Astrocyte of the cerebellum (primary cell): ENCODE measurements around the gene SUFU.

Source experiments
- DNase-seq: peaks from one replicate; pipeline ENCODE4 v3.0.0-alpha.2; 2011; ENCODE audit warnings: low read depth
- H3K4me3 ChIP-seq: 2 replicates; pipeline ENCODE4 v1.5.1; 2011; ENCODE audit warnings: mild to moderate bottlenecking, low read depth, low read length, moderate library complexity
- in situ Hi-C: cut with HindIII; loops from 2 replicates; pipeline ENCODE4 v1.10.0; 2017; ENCODE audit warnings: low sequenced_read_pairs
- TF ChIP-seq, protein P1 (sequence below): IDR thresholded peaks from 2 replicates; pipeline ENCODE4 v1.5.1; 2012; ENCODE audit warnings: low read length, low read depth, moderate library complexity, mild to moderate bottlenecking; ENCODE audit errors: missing control alignments

SUFU gene

DNA sequence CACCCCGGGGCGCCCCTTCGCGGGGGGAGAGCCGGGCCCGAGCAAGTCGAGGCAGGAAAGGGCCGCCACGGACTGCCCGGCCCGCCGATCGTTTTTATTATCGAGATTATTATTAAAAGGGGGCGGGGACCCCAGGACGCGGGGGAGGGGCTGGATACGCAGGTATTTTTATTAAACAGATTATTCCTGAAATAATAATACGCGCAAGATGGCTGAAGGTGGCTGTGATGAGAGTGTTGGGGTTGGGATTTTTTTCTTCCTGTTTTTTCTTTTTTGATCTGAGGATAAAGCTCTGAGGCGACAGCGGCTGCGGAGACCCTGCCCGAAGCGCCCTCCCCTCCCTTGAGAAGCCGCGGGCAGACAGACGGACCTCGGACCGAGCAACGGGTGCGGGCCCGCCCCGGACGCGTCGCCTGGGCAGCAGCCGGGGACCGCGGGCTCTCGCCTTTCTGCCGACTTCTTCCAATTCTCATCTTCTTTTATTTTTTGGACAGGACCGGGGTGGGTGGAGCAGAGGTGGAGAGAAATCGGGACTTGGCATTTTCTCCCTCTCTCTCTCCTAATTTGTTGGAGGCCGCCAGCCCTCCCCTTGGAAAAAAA is 139.1 kb downstream of the SUFU start:
- in situ Hi-C loops: no loop called here
- DNase-seq: no peak
- peak overlapping the region; percentile 83 for H3K4me3 ChIP-seq
- TF ChIP-seq, protein P1, sequence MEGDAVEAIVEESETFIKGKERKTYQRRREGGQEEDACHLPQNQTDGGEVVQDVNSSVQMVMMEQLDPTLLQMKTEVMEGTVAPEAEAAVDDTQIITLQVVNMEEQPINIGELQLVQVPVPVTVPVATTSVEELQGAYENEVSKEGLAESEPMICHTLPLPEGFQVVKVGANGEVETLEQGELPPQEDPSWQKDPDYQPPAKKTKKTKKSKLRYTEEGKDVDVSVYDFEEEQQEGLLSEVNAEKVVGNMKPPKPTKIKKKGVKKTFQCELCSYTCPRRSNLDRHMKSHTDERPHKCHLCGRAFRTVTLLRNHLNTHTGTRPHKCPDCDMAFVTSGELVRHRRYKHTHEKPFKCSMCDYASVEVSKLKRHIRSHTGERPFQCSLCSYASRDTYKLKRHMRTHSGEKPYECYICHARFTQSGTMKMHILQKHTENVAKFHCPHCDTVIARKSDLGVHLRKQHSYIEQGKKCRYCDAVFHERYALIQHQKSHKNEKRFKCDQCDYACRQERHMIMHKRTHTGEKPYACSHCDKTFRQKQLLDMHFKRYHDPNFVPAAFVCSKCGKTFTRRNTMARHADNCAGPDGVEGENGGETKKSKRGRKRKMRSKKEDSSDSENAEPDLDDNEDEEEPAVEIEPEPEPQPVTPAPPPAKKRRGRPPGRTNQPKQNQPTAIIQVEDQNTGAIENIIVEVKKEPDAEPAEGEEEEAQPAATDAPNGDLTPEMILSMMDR: no peak

DNA sequence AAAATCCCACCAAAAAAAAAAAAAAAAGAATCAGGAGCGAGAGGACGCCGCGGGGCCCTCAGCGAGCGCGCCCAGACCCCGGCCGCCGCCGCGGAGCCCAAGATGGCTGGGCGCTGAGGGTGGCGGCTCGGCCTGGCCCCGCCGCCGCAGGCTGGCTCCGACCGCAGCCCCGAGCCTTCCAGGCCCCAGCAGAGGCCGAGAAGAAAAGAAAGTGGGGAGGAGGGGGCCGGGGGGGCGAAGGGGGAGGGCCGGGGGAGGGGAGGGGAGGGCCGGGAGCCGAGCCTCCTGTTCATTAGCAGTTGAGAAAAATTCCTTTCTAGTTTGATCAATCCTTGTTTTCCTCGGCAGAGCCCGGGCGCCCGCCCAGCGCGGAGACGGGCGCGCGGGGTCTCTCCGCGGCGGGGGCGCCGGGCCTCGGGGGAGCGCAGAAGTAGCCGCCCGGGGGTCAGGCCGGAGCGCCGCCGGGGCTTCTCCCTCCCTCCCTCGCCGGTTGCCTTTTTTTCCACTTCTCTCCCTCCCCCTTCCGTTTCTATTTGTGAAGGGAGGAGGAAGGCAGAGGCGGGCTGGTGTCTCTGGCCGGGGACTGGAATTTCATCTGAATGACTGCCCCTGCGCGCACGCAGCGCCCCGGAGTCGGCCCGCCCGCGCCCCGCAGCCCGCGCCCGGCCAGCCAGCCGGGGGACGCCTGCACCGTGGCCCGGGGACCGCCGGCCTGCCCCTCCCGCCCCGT is 139.7 kb downstream of the SUFU start:
- DNase-seq: no peak
- TF ChIP-seq, protein P1: no peak
- in situ Hi-C loops: no loop called here
- H3K4me3 ChIP-seq: peak overlapping the region; percentile 83

DNA sequence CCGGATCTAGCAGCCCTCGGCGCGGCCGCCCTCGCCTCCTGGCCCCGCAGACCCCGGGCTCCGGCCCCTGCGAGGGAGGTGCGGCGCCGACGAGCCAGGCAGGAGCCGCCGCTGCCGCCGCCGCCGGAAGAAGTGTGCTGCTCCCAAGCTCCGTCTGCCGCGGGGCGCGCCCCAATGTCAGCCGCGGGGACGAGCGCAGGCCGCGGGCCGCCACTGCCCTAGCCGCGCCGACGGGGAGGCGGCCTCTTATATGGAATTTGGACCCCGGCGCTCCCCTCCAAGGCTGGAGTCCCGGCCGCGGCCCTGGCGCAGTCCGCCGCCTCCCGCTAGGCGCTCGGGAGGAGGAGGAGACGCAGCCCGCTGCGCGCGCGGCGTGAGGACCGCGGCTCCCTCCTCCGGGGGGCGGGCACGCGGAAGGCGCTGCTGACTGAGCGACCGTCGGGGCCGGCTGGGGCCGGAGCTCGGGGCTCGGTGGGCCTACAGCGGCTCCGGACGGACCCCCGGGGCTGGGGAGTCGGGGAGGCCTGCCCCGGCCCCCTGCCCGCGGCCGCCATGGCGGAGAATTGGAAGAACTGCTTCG is 140.4 kb downstream of the SUFU start, which contains the start of gene TRIM8:
Gene TRIM8, plus strand, starts transcription at position 414 of the 580 bp plus-strand sequence. Its CDS starts 139 bp downstream, at position 553.
- in situ Hi-C loops: no loop called here
- H3K4me3 ChIP-seq: peak within 1 kb of the TSS; percentile 83
- TF ChIP-seq, protein P1: no peak
- DNase-seq: no peak

DNA sequence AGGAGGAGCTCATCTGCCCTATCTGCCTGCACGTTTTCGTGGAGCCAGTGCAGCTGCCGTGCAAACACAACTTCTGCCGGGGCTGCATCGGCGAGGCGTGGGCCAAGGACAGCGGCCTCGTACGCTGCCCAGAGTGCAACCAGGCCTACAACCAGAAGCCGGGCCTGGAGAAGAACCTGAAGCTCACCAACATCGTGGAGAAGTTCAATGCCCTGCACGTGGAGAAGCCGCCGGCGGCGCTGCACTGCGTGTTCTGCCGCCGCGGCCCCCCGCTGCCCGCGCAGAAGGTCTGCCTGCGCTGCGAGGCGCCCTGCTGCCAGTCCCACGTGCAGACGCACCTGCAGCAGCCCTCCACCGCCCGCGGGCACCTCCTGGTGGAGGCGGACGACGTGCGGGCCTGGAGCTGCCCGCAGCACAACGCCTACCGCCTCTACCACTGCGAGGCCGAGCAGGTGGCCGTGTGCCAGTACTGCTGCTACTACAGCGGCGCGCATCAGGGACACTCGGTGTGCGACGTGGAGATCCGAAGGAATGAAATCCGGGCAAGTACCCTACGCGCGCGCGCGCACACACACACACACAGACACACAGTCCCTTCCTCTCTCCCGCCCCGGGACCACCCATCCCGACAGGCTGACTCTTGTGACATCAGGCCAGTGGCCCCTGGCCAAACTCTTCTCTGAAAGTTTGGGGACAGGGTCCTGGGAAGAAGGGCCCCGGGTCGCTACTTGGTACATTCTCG is 141.0 kb downstream of the SUFU start:
- DNase-seq: no peak
- in situ Hi-C loops: no loop called here
- TF ChIP-seq, protein P1: peak; percentile 54
- H3K4me3 ChIP-seq: peak overlapping the region; percentile 83

DNA sequence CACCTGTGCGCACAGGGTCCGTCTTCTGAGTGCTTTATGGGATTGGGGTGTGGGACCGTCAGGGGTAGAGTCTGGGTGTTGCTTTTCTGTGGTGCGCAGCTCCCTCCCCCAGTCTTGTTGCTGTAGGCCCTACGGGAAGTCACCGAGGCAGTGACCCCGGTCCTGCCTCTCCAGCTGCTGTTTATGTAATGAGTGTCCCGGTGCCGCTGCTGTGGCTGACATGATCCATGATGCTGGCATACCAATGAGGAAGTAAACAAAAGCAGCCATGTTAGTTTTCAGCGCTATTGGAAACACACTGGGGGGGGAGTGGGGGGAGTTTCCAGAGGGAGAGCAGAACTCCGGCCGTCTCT is 141.6 kb downstream of the SUFU start:
- DNase-seq: no peak
- H3K4me3 ChIP-seq: peak overlapping the region; percentile 83
- in situ Hi-C loops: no loop called here
- TF ChIP-seq, protein P1: no peak
